ENCODE data around the gene TRPM2.

The TRPM2 gene

GRCh38 chr21:44353191-44353970 lies at the start of gene TRPM2:
Gene TRPM2, plus strand, starts transcription at chr21:44353621. Its CDS starts 80 bp downstream, at chr21:44353701.
- FAIRE-seq, result no peak

DNA sequence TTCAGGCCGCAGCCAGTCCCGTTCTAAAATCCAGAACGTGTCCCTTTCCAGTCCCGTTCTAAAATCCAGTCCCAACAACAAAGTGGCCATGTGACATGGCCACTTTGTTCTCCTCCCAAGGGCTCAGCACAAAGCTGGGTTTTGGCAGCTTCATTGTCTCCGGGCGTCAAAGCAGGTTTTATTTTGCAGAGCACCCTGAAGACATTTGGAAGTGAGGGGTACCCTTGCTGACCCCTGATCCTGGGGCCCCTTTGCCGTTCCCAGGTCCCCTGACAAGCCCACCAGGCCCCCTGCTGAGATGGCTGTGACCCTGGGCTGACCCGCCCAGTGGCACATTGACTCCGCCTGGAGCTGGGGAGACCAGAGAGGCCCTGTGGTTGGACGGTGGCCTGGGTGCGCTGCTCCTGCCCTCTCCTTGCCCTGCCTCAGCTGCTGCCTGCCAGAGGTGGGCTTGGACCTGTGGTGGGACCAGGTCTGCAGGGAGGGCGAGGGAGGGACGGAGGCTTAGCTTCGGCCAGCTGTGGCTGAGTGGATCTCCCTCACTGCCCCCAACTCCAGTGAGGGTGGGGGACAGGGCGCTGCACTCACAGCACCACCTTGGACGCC lies 49.3 kb upstream of the TRPM2 start:
- FAIRE-seq, result no peak

GRCh38 chr21:44304877-44305293 lies 48.5 kb upstream of the TRPM2 start:
- FAIRE-seq, result no peak

- FAIRE-seq, result no peak
Observed at GRCh38 chr21:44305691-44306090, 47.7 kb upstream of the TRPM2 start.

DNA sequence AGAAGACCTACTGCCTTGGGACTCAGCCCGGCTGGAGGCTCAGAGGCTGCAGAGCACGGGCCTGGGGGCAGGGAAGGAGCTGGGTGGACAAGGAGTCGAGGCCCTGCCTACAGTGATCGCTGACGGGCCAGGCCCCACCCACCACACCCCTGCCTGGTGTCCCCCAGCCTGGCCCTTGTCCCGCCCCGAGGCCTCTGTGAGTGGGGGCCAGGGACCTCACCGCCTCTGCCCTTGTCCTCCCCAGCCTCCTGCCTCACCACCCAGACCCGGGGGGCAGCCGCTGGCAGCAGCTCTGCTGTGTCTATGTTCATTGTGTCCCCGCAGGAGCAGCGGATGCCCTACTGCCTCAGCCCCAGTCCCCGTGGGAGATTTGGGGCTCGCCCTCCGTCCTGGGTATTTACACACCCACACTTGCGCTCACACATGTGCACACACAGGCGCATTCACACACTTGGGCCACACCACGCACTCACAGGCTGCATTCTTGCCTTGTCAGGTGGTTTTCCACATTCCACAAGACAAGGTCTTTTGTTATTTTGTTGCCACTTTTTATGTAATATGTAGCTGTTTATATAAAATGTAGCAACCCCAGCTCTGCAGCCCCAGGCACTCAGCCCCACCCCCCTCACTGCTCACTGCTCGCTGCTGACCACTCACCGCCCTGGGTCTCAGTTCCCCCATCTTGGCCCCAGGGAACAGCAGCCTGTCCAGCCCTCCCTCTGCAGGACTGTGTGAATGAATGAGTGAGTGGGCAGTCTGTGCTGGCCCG lies 46.3 kb upstream of the TRPM2 start:
- no peak for FAIRE-seq

DNA sequence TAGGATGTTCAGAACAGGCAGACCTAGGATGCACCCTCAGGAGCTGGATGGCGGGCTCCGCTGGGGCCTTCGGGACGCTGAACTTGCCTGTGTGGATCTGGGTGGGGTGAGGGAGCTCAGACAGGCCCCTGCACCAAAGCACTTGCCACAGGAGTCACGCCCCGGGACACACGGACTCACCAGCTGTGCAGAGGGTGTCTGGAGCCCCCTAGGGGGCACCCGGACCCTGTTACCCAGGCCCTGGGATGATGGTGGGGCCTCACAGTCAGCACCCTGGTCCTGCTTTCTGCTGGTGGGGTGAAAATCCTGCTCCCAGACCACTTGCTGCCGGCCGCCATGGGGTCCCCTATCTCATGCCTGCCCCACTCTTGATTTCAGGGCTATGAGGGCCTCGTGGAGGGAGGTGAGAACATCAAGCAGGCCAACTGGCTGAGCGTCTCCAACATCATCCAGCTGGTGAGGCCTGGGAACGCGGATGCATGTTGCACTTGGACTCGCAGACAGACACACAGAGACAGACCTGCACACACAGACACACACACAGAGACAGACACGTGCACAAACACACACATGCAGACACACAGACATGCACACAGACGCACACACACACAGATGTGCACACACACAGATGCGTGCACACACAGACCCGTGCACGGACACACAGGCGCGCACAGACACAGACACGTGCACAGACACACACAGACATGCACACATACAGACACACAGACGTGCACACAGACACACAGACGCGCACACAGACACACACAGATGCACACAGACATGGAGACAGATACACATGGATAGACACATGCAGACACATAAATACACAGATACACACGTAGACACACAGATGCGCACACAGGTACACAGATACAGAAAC lies 42.6 kb upstream of the TRPM2 start:
- FAIRE-seq, result no peak

DNA sequence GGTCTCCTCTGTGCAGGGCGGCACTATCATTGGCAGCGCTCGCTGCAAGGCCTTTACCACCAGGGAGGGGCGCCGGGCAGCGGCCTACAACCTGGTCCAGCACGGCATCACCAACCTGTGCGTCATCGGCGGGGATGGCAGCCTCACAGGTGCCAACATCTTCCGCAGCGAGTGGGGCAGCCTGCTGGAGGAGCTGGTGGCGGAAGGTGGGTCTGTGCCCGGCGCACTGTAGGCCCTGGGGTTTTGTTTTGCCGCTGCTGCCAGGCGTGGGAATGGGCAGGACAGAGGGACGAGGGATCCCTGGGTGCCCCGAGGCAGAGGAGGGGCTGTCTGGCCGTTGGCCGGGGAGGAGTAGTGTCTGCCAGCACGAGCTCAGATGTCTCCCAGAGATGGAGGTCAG lies 41.3 kb upstream of the TRPM2 start:
- FAIRE-seq, result no peak

DNA sequence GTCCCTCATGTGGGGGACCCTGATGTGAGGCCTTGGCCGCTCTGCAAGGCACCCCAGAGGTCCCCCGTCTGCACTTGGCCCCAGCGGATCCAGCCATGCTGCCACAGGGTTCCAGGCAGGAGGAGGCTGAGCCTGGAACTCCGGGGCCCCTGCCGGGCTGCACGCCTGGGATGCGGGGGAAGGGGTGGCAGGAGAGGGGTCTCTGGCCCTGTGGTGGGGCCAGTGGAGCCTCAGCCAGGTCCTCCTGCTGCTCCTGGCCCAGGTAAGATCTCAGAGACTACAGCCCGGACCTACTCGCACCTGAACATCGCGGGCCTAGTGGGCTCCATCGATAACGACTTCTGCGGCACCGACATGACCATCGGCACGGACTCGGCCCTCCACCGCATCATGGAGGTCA lies 40.7 kb upstream of the TRPM2 start:
- FAIRE-seq, result no peak

GRCh38 chr21:44313451-44313850 lies 40.0 kb upstream of the TRPM2 start:
- FAIRE-seq, result no peak

DNA sequence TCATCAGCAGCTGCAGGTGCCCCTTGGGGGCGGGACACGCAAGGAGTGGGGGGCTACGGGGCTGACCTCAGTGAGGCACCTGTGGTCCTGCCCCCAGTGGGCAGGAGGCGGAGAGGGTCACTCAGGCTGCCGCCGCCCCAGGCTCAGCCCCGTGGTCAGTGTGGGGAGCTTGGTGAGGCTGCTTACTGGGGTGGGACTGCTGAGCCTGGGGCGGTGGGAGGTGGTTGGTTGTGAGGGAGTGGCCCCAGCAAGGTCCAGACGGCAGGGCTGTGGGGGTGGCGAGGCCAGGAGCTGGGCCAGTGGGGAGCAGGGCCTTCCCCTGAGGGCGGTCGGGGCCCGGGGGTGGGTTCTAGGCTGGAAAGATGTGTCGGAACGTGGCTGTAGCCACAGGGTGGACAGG lies 39.3 kb upstream of the TRPM2 start:
- no peak for FAIRE-seq

- FAIRE-seq, result no peak
Observed at GRCh38 chr21:44314561-44314960, 38.9 kb upstream of the TRPM2 start.

DNA sequence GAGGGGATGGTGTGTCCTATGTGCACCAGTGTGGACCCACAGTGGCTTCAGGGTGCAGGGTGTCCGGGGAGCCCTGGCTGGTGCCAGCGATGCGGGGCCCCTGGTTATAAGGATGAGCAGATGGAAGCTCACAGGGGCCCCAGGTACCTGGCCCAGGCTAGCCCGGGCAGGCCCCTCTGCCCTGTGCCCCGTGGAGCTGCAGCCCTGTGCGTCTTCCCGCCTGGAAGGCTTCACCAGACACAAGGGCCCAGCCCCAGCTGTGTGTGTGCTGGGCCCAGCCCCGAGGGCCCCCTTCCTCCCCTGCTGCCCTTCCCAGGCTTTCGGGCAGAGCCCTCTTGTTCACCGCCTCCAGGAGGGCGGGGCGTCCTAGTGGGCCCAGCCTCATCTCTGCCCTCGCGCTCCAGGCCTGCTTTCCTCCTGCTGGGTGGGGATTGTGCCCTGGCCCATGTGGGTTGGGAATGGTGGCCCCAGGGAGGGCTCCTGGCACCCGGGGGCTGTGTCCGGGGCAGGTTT lies 37.7 kb upstream of the TRPM2 start:
- no peak for FAIRE-seq

- no peak for FAIRE-seq
Observed at GRCh38 chr21:44316277-44316900, 37.0 kb upstream of the TRPM2 start.

GRCh38 chr21:44317241-44317782 lies 36.1 kb upstream of the TRPM2 start:
- no peak for FAIRE-seq

GRCh38 chr21:44317871-44318270 lies 35.5 kb upstream of the TRPM2 start:
- no peak for FAIRE-seq

DNA sequence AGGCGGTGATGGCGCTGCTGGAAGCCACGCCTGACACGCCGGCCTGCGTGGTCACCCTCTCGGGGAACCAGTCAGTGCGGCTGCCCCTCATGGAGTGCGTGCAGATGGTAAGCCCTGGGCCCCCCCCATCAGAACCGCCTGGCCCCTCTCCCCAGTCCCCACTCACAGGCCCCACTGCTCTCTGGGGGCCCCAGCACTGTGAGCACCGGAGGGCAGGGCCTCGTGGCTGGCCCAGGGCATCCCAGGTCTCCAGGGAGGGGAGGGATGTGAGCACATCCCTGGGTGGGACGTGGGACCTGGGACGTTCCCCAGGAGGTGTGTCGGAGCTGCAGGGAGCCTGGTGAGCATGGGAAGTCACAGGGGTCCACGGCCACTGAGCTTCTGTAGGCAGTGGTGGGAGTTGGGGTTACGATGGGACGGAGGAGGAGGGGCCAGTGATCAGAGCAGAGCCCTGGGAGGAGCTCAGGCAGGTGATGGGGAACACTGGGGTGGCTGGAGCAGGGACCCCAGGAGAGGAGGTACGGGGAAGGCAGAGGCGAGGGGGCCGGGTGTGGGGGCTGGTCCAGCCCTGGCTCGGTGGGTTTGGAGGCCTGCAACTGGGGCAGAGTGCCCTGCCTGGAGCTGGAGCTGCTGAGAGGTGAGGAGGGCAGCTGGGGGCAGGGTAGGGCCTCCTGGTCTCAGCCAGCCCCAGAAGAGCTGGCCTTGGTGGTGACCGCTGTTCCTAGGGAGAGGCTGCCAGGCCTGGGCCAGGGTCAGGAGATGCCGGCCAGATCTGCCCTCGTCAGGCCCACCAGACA lies 34.7 kb upstream of the TRPM2 start:
- FAIRE-seq, result no peak

- no peak for FAIRE-seq
Observed at GRCh38 chr21:44319407-44320065, 33.9 kb upstream of the TRPM2 start.

GRCh38 chr21:44320847-44321246 lies 32.6 kb upstream of the TRPM2 start:
- FAIRE-seq, result no peak

DNA sequence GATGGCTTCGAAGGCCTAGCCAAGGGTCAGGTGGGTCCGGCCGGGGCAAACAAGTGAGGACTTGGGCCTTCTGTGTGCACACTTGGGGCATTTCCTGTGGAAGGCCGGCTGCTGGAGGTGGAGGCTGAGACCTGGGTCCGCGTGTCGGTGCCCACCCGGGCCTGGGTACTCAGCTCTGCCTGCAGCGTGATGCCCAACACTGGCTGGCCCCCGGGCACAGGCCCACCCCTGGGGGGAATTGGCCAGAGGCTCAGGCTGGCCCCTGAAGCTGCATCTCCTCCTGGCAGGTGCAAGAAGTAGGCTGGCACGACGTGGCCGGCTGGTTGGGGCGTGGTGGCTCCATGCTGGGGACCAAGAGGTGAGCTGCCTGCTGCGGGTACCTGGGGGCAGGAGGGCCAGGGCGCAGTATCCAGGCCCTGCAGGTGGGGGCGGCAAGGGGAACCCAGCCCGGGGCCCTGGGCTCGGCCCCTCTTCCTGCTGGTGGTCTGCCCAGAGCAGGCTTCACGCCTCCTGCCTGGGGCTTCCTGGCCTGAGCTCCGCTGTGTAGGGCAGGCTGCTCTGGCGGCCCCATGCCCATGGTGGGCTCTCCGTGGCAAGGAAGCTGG lies 31.5 kb upstream of the TRPM2 start:
- no peak for FAIRE-seq
